Astrocyte of the cerebellum (primary cell): ENCODE data around the gene CFAP46.

Experiments used
- DNase-seq: peaks from one replicate; pipeline ENCODE4 v3.0.0-alpha.2; 2011; ENCODE audit warnings: low read depth
- H3K4me3 ChIP-seq: 2 replicates; pipeline ENCODE4 v1.5.1; 2011; ENCODE audit warnings: mild to moderate bottlenecking, low read depth, low read length, moderate library complexity
- CTCF ChIP-seq: IDR thresholded peaks from 2 replicates; pipeline ENCODE4 v1.5.1; 2012; ENCODE audit warnings: low read length, low read depth, moderate library complexity, mild to moderate bottlenecking; ENCODE audit errors: missing control alignments
- in situ Hi-C: cut with HindIII; loops from 2 replicates; pipeline ENCODE4 v1.10.0; 2017; ENCODE audit warnings: low sequenced_read_pairs

CFAP46 gene

GRCh38 chr10:132939957-132940790 lies 2.2 kb downstream of the CFAP46 start:
- peak; percentile 88 for TF ChIP-seq CTCF
- H3K4me3 ChIP-seq = no peak overlapping the region
- no peak for DNase-seq
- in situ Hi-C loops = no loop called here

- in situ Hi-C loops = no loop called here
- no peak overlapping the region for H3K4me3 ChIP-seq
- no peak for TF ChIP-seq CTCF
- no peak for DNase-seq
These were observed 2.9 kb downstream of the CFAP46 start for GRCh38 chr10:132939378-132939955.

DNA sequence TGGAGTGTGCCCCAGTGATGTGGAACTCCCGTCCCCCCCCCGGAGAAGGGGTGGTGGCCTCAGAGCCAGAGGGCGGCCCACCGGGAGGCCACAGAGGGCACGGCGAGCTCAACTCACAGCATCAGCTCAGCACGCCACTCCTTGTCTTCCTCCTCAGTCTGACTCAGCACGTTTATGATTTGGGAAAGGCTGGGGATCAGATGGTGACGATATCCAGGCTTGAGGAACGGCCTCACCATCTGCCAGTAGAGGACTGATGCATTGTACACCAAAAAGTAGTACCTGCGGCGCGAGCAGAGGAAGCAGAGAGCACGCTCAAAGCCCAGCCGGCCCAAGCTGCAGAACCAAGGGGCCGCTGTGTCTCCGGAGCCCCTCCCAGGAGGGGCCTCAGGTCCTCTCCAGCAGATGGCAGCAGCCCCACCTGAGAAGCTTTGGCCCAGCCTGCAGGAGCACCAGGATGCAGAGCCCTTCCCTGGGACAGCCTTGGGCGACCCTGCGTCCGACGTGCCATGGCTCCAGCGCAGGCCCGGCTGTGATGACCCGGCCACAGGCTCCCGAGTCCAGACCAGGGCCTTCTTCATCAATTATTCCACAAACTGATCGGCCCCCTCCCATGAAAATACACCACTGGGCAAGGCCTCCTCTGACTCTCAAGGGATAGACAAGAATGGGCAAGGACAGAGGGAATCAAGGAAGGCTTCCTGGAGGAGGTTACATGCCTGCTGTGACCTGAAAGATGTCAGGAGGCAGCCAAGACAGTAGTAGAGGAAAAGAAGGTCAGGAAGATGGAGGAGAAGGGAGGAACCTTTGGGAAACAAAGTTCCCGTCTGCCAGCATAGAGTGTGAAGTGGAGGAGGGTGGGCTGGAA lies 3.7 kb downstream of the CFAP46 start:
- in situ Hi-C loops = no loop called here
- H3K4me3 ChIP-seq = no peak overlapping the region
- TF ChIP-seq CTCF = peak; percentile 49
- no peak for DNase-seq

- no peak for TF ChIP-seq CTCF
- in situ Hi-C loops = no loop called here
- H3K4me3 ChIP-seq = no peak overlapping the region
These were observed 4.5 kb downstream of the CFAP46 start for GRCh38 chr10:132937861-132938260.

GRCh38 chr10:132934953-132935352 lies 7.4 kb downstream of the CFAP46 start:
- H3K4me3 ChIP-seq = no peak overlapping the region
- in situ Hi-C loops = no loop called here
- no peak for TF ChIP-seq CTCF
- no peak for DNase-seq

More at GRCh38 chr10:132937861-132938260, 4.5 kb downstream of the CFAP46 start:
- no peak for DNase-seq

GRCh38 chr10:132933308-132934042 lies 8.9 kb downstream of the CFAP46 start:
- DNase-seq = no peak
- in situ Hi-C loops = no loop called here
- no peak overlapping the region for H3K4me3 ChIP-seq
- TF ChIP-seq CTCF = no peak
